SK-N-SH (cell line): ENCODE measurements around the gene RFPL4A. TPM values are rescaled to one million over a fixed set of nuclear protein-coding genes. Genes with fewer than 3 reads are reported as not detected.
"Not testable (repeated sequence)": the region's sequence is repeated elsewhere in the genome, so short reads cannot be mapped to it uniquely, and the experiment has no call there.

Experiments used
- CTCF ChIA-PET: fragments of 300-600, 350-600 bp; formaldehyde crosslinking; extraction: SDS; loops from one replicate; lab custom pipeline; 2021; lab: Yijun Ruan, JAX
- POLR2A ChIA-PET: fragments of 350-600 bp; sonication (Branson Sonifier 250); formaldehyde crosslinking; extraction: SDS; loops from one replicate; lab custom pipeline; 2020; ENCODE audit warnings: antibody characterized with exemption, inconsistent platforms; lab: Yijun Ruan, JAX
- DNase-seq: peaks from one replicate; pipeline ENCODE4 v3.0.0; 2012
- H2AFZ ChIP-seq: fragments of 200-600 bp; sonication (generic); 2 replicates; pipeline ENCODE4 v1.8.1; 2016; ENCODE audit warnings: antibody characterized with exemption, mild to moderate bottlenecking, low read depth
- H3F3A ChIP-seq: fragments of 200-600 bp; sonication (generic); replicated peaks from 2 replicates; pipeline ENCODE3; 2016; ENCODE audit warnings: antibody characterized with exemption, mild to moderate bottlenecking; ENCODE audit not compliant: insufficient read depth
- H3K27ac ChIP-seq, 2 experiments: fragments of 200-500 bp in 1 of 2; fragments of 200-600 bp in 1 of 2; sonication (Bioruptor generic) in 1 of 2; sonication (generic), shearing (Covaris generic) in 1 of 2; 2 replicates each; pipeline versions ENCODE4 v1.5.1 to v1.6.1; 2014 to 2016; ENCODE audit warnings: low read depth in 2 of 2, inconsistent platforms in 1 of 2, low read length in 1 of 2, mild to moderate bottlenecking in 1 of 2, mixed read lengths in 1 of 2
- H3K27me3 ChIP-seq: fragments of 200-600 bp; sonication (generic), shearing (Covaris generic); 2 replicates; pipeline ENCODE4 v1.6.1; 2016; ENCODE audit warnings: mixed run types; ENCODE audit not compliant: insufficient read depth
- H3K36me3 ChIP-seq, 2 experiments: fragments of 200-500 bp in 1 of 2; fragments of 200-600 bp in 1 of 2; sonication (Bioruptor generic) in 1 of 2; sonication (generic) in 1 of 2; replicated peaks in 1 of 2; 2 replicates each; pipeline versions ENCODE3 to v1.5.1; 2014 to 2016; ENCODE audit warnings: low read length in 1 of 2, mild to moderate bottlenecking in 1 of 2; ENCODE audit not compliant: insufficient read depth in 2 of 2, control insufficient read depth in 1 of 2
- H3K4me1 ChIP-seq, 2 experiments: fragments of 200-500 bp in 1 of 2; fragments of 200-600 bp in 1 of 2; sonication (Bioruptor generic) in 1 of 2; sonication (generic), shearing (Covaris generic) in 1 of 2; 2 replicates each; pipeline versions ENCODE4 v1.5.1 to v1.6.1; 2014 to 2016; ENCODE audit warnings: low read depth in 1 of 2, low read length in 1 of 2, mixed run types in 1 of 2; ENCODE audit not compliant: insufficient read depth in 2 of 2, control insufficient read depth in 1 of 2
- H3K4me2 ChIP-seq: fragments of 200-600 bp; sonication (generic), shearing (Covaris generic); 2 replicates; pipeline ENCODE4 v1.6.1; 2017; ENCODE audit warnings: mixed run types
- H3K4me3 ChIP-seq, 2 experiments: fragments of 200-500 bp in 1 of 2; fragments of 200-600 bp in 1 of 2; sonication (Bioruptor generic) in 1 of 2; sonication (generic), shearing (Covaris generic) in 1 of 2; 2 replicates each; pipeline versions ENCODE4 v1.5.1 to v1.8.1; 2014 to 2016; ENCODE audit warnings: low read depth in 2 of 2, inconsistent platforms in 1 of 2, low read length in 1 of 2, mild to moderate bottlenecking in 1 of 2, mixed read lengths in 1 of 2, moderate library complexity in 1 of 2
- H3K79me2 ChIP-seq: fragments of 200-600 bp; sonication (generic); 2 replicates; pipeline ENCODE4 v1.8.1; 2017; ENCODE audit warnings: mild to moderate bottlenecking; ENCODE audit not compliant: insufficient read depth
- H3K9ac ChIP-seq: fragments of 200-600 bp; sonication (generic); 2 replicates; pipeline ENCODE4 v1.6.1; 2017; ENCODE audit warnings: mixed run types
- H3K9me2 ChIP-seq: fragments of 200-600 bp; sonication (generic); 2 replicates; pipeline ENCODE4 v1.6.1; 2017; ENCODE audit warnings: mixed run types
- H3K9me3 ChIP-seq: fragments of 200-600 bp; sonication (generic); 2 replicates; pipeline ENCODE4 v1.6.1; 2017; ENCODE audit warnings: mixed run types, mild to moderate bottlenecking, moderate library complexity
- H4K20me1 ChIP-seq: fragments of 200-600 bp; sonication (generic); 2 replicates; pipeline ENCODE4 v1.6.1; 2017; ENCODE audit warnings: mild to moderate bottlenecking, mixed run types; ENCODE audit not compliant: insufficient read depth
- CTCF ChIP-seq: fragments of 200-600 bp; sonication (generic); IDR thresholded peaks from 2 replicates; pipeline ENCODE4 v1.6.1; 2017; ENCODE audit warnings: antibody characterized with exemption, mild to moderate bottlenecking, moderate library complexity
- FOXJ3 ChIP-seq: sonication (generic); formaldehyde crosslinking; IDR thresholded peaks from 2 replicates; pipeline ENCODE4 v1.5.1; 2020; ENCODE audit warnings: mild to moderate bottlenecking, missing genetic modification reagents
- FOXM1 ChIP-seq: IDR thresholded peaks from 2 replicates; pipeline ENCODE4 v1.4.0; 2012; ENCODE audit warnings: low read depth, mild to moderate bottlenecking
- WGBS: methylation state at CpG from one replicate; pipeline ENCODE4 v1.1.6; 2017; ENCODE audit warnings: low lambda C conversion rate; 5-methylcytosine and 5-hydroxymethylcytosine counted together
- polyA plus RNA-seq, 3 experiments: library from polyadenylated mRNA; depleted of rRNA; stranded (reverse); fragments of >200 nt; gene quantifications; 2 replicates each; pipeline ENCODE4 v1.2.3, GENCODE V29; 2012
- TF ChIP-seq, protein P1 (sequence below): IDR thresholded peaks from 2 replicates; pipeline ENCODE4 v1.6.1; 2012; ENCODE audit warnings: mild to moderate bottlenecking, low read depth, low read length, moderate library complexity

Gene RFPL4A
- polyA plus RNA-seq, 1 of the 3 experiments (the other 2 are of a cell fraction) = not detected

DNA sequence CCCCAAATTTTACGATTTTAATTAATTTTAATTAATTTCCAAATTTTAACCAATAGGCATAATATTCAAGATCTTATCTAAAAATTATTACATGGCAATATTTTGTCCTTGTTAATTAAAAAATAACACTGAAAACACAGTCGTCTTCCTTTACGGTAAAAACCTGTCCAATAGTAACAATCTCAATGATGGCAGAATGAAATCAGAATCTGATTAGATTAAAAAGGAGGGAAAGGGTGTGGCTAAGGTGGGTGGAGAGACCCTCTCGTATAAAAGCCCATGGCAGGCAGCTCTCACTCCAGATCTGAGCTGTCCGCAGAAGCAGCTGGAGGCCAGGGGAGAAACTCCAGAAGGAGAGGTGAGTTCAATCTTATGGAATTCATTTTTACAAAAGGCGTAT, 9.9 kb downstream of the RFPL4A start, which contains the start of gene RFPL4AL1:
TSS of gene RFPL4AL1 (plus strand) at position 301 of the 400 bp plus-strand sequence. CDS start 2,687 bp downstream, outside the sequence.
- peaks cover 18% of the 10 kb centered on the region; the same call in 1 of the 2 replicates for H3K27me3 ChIP-seq
- H3K9ac ChIP-seq, H3K4me1 ChIP-seq, H2AFZ ChIP-seq, H3K27ac ChIP-seq, H3K9me3 ChIP-seq, H3F3A ChIP-seq, H3K4me3 ChIP-seq, H3K36me3 ChIP-seq, H3K4me2 ChIP-seq, CTCF ChIA-PET, POLR2A ChIA-PET, DNase-seq, H3K9me2 ChIP-seq, H3K79me2 ChIP-seq, H4K20me1 ChIP-seq: not testable (repeated sequence)
- 17% methylated on average over 6 of the region's 6 CpGs for WGBS

DNA sequence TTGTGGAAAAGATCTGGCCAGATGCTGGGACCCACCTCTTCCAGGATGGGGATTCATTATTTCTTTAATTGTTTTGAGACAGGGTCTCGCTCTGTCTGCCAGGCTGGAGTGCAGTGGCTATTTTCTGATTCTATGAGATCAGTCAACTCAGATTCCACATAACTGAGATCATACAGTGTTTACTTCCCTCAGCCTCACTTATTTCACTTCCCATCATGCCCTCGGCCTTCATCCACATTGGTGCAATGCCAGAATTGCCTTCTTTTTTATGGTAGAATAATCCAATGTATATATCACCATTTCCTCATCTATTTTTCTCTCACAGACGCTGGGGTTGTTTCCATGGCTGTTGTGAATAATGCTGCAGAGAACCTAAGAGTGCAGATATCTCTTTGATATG, 10.7 kb downstream of the RFPL4A start:
- H3F3A ChIP-seq, H3K9me3 ChIP-seq, H3K4me2 ChIP-seq, H3K9me2 ChIP-seq, H3K4me3 ChIP-seq, H3K4me1 ChIP-seq, POLR2A ChIA-PET, H4K20me1 ChIP-seq, H3K9ac ChIP-seq, DNase-seq, H2AFZ ChIP-seq, H3K36me3 ChIP-seq, H3K79me2 ChIP-seq, CTCF ChIA-PET, H3K27ac ChIP-seq: not testable (repeated sequence)
- peaks cover 12% of the 10 kb centered on the region; the same call in 1 of the 2 replicates for H3K27me3 ChIP-seq
- 0% methylated on average over 3 of the region's 3 CpGs for WGBS

- ChIA-PET CTCF (no interaction called here), POLR2A (no interaction called here)
- peak; percentile 32 for TF ChIP-seq CTCF
- TF ChIP-seq, protein P1, sequence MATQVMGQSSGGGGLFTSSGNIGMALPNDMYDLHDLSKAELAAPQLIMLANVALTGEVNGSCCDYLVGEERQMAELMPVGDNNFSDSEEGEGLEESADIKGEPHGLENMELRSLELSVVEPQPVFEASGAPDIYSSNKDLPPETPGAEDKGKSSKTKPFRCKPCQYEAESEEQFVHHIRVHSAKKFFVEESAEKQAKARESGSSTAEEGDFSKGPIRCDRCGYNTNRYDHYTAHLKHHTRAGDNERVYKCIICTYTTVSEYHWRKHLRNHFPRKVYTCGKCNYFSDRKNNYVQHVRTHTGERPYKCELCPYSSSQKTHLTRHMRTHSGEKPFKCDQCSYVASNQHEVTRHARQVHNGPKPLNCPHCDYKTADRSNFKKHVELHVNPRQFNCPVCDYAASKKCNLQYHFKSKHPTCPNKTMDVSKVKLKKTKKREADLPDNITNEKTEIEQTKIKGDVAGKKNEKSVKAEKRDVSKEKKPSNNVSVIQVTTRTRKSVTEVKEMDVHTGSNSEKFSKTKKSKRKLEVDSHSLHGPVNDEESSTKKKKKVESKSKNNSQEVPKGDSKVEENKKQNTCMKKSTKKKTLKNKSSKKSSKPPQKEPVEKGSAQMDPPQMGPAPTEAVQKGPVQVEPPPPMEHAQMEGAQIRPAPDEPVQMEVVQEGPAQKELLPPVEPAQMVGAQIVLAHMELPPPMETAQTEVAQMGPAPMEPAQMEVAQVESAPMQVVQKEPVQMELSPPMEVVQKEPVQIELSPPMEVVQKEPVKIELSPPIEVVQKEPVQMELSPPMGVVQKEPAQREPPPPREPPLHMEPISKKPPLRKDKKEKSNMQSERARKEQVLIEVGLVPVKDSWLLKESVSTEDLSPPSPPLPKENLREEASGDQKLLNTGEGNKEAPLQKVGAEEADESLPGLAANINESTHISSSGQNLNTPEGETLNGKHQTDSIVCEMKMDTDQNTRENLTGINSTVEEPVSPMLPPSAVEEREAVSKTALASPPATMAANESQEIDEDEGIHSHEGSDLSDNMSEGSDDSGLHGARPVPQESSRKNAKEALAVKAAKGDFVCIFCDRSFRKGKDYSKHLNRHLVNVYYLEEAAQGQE = no peak
- TF ChIP-seq FOXJ3 = no peak
- no peak for TF ChIP-seq FOXM1
- H3K4me1 ChIP-seq = no peaks in the 10 kb centered on the region
- peaks cover 23% of the 10 kb centered on the region for H3K27me3 ChIP-seq
- H3K4me3 ChIP-seq = no peak overlapping the region
- H2AFZ ChIP-seq = no peak overlapping the region
- no peaks in the 10 kb centered on the region for H3K9me3 ChIP-seq
- H3K27ac ChIP-seq = no peak overlapping the region
- DNase-seq = peak; percentile 13
- no peak overlapping the region for H3K4me2 ChIP-seq
- H3K79me2 ChIP-seq = no peaks in the 10 kb centered on the region
- no peaks in the 10 kb centered on the region for H3K36me3 ChIP-seq
- H3F3A ChIP-seq = no peaks in the 10 kb centered on the region
- H3K9ac ChIP-seq = no peak overlapping the region
- 13% methylated on average over 7 of the region's 7 CpGs for WGBS
- H3K9me2 ChIP-seq = no peaks in the 10 kb centered on the region
- H4K20me1 ChIP-seq = no peaks in the 10 kb centered on the region
Observed at GRCh38 chr19:55777528-55777927, 18.6 kb downstream of the RFPL4A start.
